IMR-90 (cell line): ENCODE data around the gene GMPR.

Experiments
- BHLHE40 ChIP-seq: fragments of 150-350 bp; IDR thresholded peaks from 2 replicates; pipeline ENCODE4 v1.6.1; 2016; ENCODE audit warnings: mild to moderate bottlenecking, low read depth, low read length
- CEBPB ChIP-seq: IDR thresholded peaks from 2 replicates; pipeline ENCODE4 v1.6.1; 2012; ENCODE audit warnings: low read depth, low read length, improper control_type of control experiment
- CHD1 ChIP-seq: IDR thresholded peaks from 2 replicates; pipeline ENCODE4 v1.6.1; 2012; ENCODE audit warnings: low read depth, low read length, improper control_type of control experiment
- CTCF ChIP-seq: conservative IDR thresholded peaks from 2 replicates; pipeline ENCODE4 v1.5.1; 2012; ENCODE audit warnings: mild to moderate bottlenecking, low read depth, low read length, improper control_type of control experiment
- FOS ChIP-seq: fragments of 150-350 bp; IDR thresholded peaks from 2 replicates; pipeline ENCODE4 v1.6.1; 2016; ENCODE audit warnings: low read depth, low read length
- MAFK ChIP-seq: IDR thresholded peaks from 2 replicates; pipeline ENCODE4 v1.6.1; 2012; ENCODE audit warnings: low read depth, low read length, improper control_type of control experiment
- MAZ ChIP-seq: IDR thresholded peaks from 2 replicates; pipeline ENCODE4 v1.6.1; 2012; ENCODE audit warnings: low read depth, mild to moderate bottlenecking, low read length, improper control_type of control experiment, moderate library complexity, borderline replicate concordance
- MXI1 ChIP-seq: IDR thresholded peaks from 2 replicates; pipeline ENCODE4 v1.6.1; 2012; ENCODE audit warnings: low read depth, mild to moderate bottlenecking, low read length, moderate library complexity, borderline replicate concordance
- POLR2A ChIP-seq: IDR thresholded peaks from 2 replicates; pipeline ENCODE4 v1.6.1; 2012; ENCODE audit warnings: mild to moderate bottlenecking, low read depth, low read length
- RAD21 ChIP-seq: IDR thresholded peaks from 2 replicates; pipeline ENCODE4 v1.6.1; 2012; ENCODE audit warnings: low read length, improper control_type of control experiment
- RCOR1 ChIP-seq: IDR thresholded peaks from 2 replicates; pipeline ENCODE4 v1.6.1; 2012; ENCODE audit warnings: mild to moderate bottlenecking, low read length, improper control_type of control experiment; ENCODE audit not compliant: insufficient replicate concordance
- RFX5 ChIP-seq: IDR thresholded peaks from 2 replicates; pipeline ENCODE4 v1.8.0; 2012; ENCODE audit warnings: low read depth, mild to moderate bottlenecking, low read length, moderate library complexity
- SMC3 ChIP-seq: fragments of 150-350 bp; IDR thresholded peaks from 2 replicates; pipeline ENCODE4 v1.6.1; 2016; ENCODE audit warnings: low read depth, mild to moderate bottlenecking, antibody characterized with exemption, low read length, moderate library complexity
- USF2 ChIP-seq: fragments of 150-350 bp; IDR thresholded peaks from 2 replicates; pipeline ENCODE4 v1.6.1; 2017; ENCODE audit warnings: mild to moderate bottlenecking, antibody characterized with exemption, low read length, low read depth

GRCh38 chr6:16258709-16259075 lies 20.3 kb downstream of the GMPR start:
- TF ChIP-seq RFX5 (no peak), MAFK (no peak), CTCF (no peak), CEBPB (no peak), POLR2A (no peak), FOS (no peak), SMC3 (no peak), RCOR1 (no peak), USF2 (no peak), BHLHE40 (no peak), MXI1 (no peak), RAD21 (no peak), CHD1 (no peak), MAZ (no peak)
